HEK293T (cell line): ENCODE data around the gene DCLRE1B.

Experiments used
- CTBP1 ChIP-seq: fragments of 450-650 bp; IDR thresholded peaks from 2 replicates; pipeline ENCODE4 v1.6.1; 2016; ENCODE audit warnings: borderline replicate concordance
- ELF4 ChIP-seq: fragments of 450-650 bp; IDR thresholded peaks from 2 replicates; pipeline ENCODE4 v1.6.1; 2017; ENCODE audit warnings: antibody characterized with exemption
- SUZ12 ChIP-seq: fragments of 450-650 bp; IDR thresholded peaks from 2 replicates; pipeline ENCODE4 v1.6.1; 2016; ENCODE audit warnings: mild to moderate bottlenecking
- TF ChIP-seq, protein P1 (sequence below): fragments of 450-650 bp; IDR thresholded peaks from 2 replicates; pipeline ENCODE4 v1.6.1; 2016

DNA sequence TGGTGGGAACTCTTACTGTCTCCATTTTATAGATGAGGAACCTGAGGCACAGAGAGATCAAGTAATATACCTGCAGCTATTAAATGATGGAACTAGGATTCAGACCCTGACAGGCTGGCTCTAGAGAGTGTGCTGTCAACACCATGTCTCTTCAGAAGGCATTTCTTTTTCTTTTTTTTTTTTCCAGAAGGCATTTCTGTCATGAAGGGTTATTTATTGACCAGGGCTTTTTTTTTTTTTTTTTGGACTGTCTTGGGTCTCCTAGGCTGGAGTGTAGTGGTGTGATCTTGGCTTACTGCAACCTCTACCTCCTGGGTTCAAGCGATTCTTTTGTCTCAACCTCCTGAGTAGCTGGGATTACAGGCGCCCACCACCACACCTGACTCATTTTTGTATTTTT lies 46.6 kb downstream of the DCLRE1B start:
- TF ChIP-seq SUZ12 (no peak), ELF4 (no peak), CTBP1 (no peak)
- TF ChIP-seq, protein P1, sequence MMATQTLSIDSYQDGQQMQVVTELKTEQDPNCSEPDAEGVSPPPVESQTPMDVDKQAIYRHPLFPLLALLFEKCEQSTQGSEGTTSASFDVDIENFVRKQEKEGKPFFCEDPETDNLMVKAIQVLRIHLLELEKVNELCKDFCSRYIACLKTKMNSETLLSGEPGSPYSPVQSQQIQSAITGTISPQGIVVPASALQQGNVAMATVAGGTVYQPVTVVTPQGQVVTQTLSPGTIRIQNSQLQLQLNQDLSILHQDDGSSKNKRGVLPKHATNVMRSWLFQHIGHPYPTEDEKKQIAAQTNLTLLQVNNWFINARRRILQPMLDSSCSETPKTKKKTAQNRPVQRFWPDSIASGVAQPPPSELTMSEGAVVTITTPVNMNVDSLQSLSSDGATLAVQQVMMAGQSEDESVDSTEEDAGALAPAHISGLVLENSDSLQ = peak; percentile 50
